ES-I3 (cell line): ENCODE results near the gene EPS8L1.
"Not testable (repeated sequence)": the region's sequence is repeated elsewhere in the genome, so short reads cannot be mapped to it uniquely, and the experiment has no call there.

Source experiments
- H3K36me3 ChIP-seq: 2 replicates; pipeline ENCODE4 v1.6.1; 2013; ENCODE audit warnings: mild to moderate bottlenecking, low read length, control low read depth, moderate library complexity; ENCODE audit not compliant: insufficient read depth
- H3K4me1 ChIP-seq: 2 replicates; pipeline ENCODE4 v1.6.1; 2013; ENCODE audit warnings: mild to moderate bottlenecking, control low read depth, low read length; ENCODE audit not compliant: insufficient read depth
- H3K9ac ChIP-seq: 2 replicates; pipeline ENCODE4 v1.6.1; 2013; ENCODE audit warnings: low read depth, mild to moderate bottlenecking, low read length, moderate library complexity
- H3K9me3 ChIP-seq: 2 replicates; pipeline ENCODE4 v1.6.1; 2013; ENCODE audit warnings: mild to moderate bottlenecking, low read length, moderate library complexity; ENCODE audit not compliant: control insufficient read depth, insufficient read depth

The EPS8L1 gene

GRCh38 chr19:55042688-55043087, 33.0 kb upstream of the EPS8L1 start:
- H3K9ac ChIP-seq, result no peak overlapping the region
- H3K9me3 ChIP-seq, result no peaks in the 10 kb centered on the region
- peaks cover 47% of the 10 kb centered on the region for H3K36me3 ChIP-seq
- no peaks in the 10 kb centered on the region for H3K4me1 ChIP-seq

- Histone ChIP-seq H3K36me3 (peaks cover 49% of the 10 kb centered on the region), H3K9ac (no peak overlapping the region), H3K9me3 (no peaks in the 10 kb centered on the region), H3K4me1 (no peaks in the 10 kb centered on the region)
Observed at GRCh38 chr19:55044286-55044685, 31.4 kb upstream of the EPS8L1 start.

- Histone ChIP-seq H3K36me3 (peaks cover 49% of the 10 kb centered on the region), H3K4me1 (no peaks in the 10 kb centered on the region), H3K9ac (no peak overlapping the region), H3K9me3 (no peaks in the 10 kb centered on the region)
Observed at GRCh38 chr19:55044771-55045716, 30.6 kb upstream of the EPS8L1 start.

GRCh38 chr19:55046975-55047622, 28.6 kb upstream of the EPS8L1 start:
- Histone ChIP-seq H3K36me3 (peaks cover 45% of the 10 kb centered on the region), H3K9me3 (no peaks in the 10 kb centered on the region), H3K4me1 (no peaks in the 10 kb centered on the region), H3K9ac (no peak overlapping the region)

- H3K9ac ChIP-seq, result no peak overlapping the region
- H3K4me1 ChIP-seq, result no peaks in the 10 kb centered on the region
- peaks cover 38% of the 10 kb centered on the region for H3K36me3 ChIP-seq
- H3K9me3 ChIP-seq, result no peaks in the 10 kb centered on the region
Observed at GRCh38 chr19:55047951-55048350, 27.7 kb upstream of the EPS8L1 start.

- Histone ChIP-seq H3K9me3 (no peaks in the 10 kb centered on the region), H3K36me3 (peaks cover 35% of the 10 kb centered on the region), H3K9ac (no peak overlapping the region), H3K4me1 (no peaks in the 10 kb centered on the region)
Observed at GRCh38 chr19:55048446-55048845, 27.2 kb upstream of the EPS8L1 start.

GRCh38 chr19:55050749-55051532, 24.7 kb upstream of the EPS8L1 start:
- no peaks in the 10 kb centered on the region for H3K9me3 ChIP-seq
- H3K36me3 ChIP-seq, result peaks cover 23% of the 10 kb centered on the region
- no peak overlapping the region for H3K9ac ChIP-seq
- no peaks in the 10 kb centered on the region for H3K4me1 ChIP-seq

GRCh38 chr19:55053735-55054134, 21.9 kb upstream of the EPS8L1 start:
- peaks cover 11% of the 10 kb centered on the region; the same call in 1 of the 2 replicates for H3K36me3 ChIP-seq
- no peaks in the 10 kb centered on the region for H3K4me1 ChIP-seq
- no peak overlapping the region for H3K9ac ChIP-seq
- H3K9me3 ChIP-seq, result no peaks in the 10 kb centered on the region

- no peaks in the 10 kb centered on the region for H3K4me1 ChIP-seq
- H3K36me3 ChIP-seq, result 0 out of 2 replicates have a peak, but pooled peaks cover 5% of the 10 kb centered on the region
- H3K9ac ChIP-seq, result no peak overlapping the region
- H3K9me3 ChIP-seq, result no peaks in the 10 kb centered on the region
Observed at GRCh38 chr19:55056827-55057226, 18.8 kb upstream of the EPS8L1 start.

GRCh38 chr19:55058781-55059610, 16.7 kb upstream of the EPS8L1 start:
- H3K9me3 ChIP-seq, result no peaks in the 10 kb centered on the region
- H3K36me3 ChIP-seq, result 0 out of 2 replicates have a peak, but pooled peaks cover 5% of the 10 kb centered on the region
- H3K9ac ChIP-seq, result no peak overlapping the region
- no peaks in the 10 kb centered on the region for H3K4me1 ChIP-seq

GRCh38 chr19:55060287-55060686, 15.4 kb upstream of the EPS8L1 start:
- not testable (repeated sequence) for H3K4me1 ChIP-seq, H3K9me3 ChIP-seq, H3K9ac ChIP-seq, H3K36me3 ChIP-seq

GRCh38 chr19:55062735-55063491, 12.8 kb upstream of the EPS8L1 start, which contains the start of gene RDH13:
TSS of gene RDH13 (minus strand) at chr19:55063148. CDS start at chr19:55063032, 116 bp downstream.
- no peaks in the 10 kb centered on the region for H3K9me3 ChIP-seq
- no peaks in the 10 kb centered on the region for H3K4me1 ChIP-seq
- H3K9ac ChIP-seq, result peak within 1 kb of the TSS; percentile 89
- no peaks in the 10 kb centered on the region for H3K36me3 ChIP-seq

- Histone ChIP-seq H3K36me3 (no peaks in the 10 kb centered on the region), H3K9ac (no peak overlapping the region; the same call in 1 of the 2 replicates), H3K4me1 (no peaks in the 10 kb centered on the region), H3K9me3 (no peaks in the 10 kb centered on the region)
Observed at GRCh38 chr19:55063492-55063843, 12.2 kb upstream of the EPS8L1 start.
